OCI-LY3 (cell line): ENCODE results near the gene TFDP1.

ENCODE experiments used
- H2AFZ ChIP-seq: fragments of 200-600, 300-600 bp; shearing (Covaris generic); 2 replicates; pipeline ENCODE4 v1.6.0; 2014; ENCODE audit warnings: antibody characterized with exemption, low read depth, low read length
- H3K27ac ChIP-seq: fragments of 200-600, 300-600 bp; sonication (generic); 2 replicates; pipeline ENCODE4 v1.5.1; 2014; ENCODE audit warnings: mild to moderate bottlenecking, low read length, moderate library complexity, mixed read lengths
- H3K27me3 ChIP-seq: fragments of 200-600, 300-600 bp; sonication (generic); 2 replicates; pipeline ENCODE4 v1.6.1; 2014; ENCODE audit warnings: low read depth, low read length, mixed read lengths
- H3K36me3 ChIP-seq: fragments of 200-600, 300-600 bp; sonication (generic); replicated peaks from 2 replicates; pipeline ENCODE3; 2014; ENCODE audit warnings: low read depth, low read length, mixed read lengths
- H3K4me1 ChIP-seq: fragments of 300-600, 200-600 bp; sonication (generic); 2 replicates; pipeline ENCODE4 v1.6.1; 2014; ENCODE audit warnings: low read length, mixed read lengths
- H3K4me2 ChIP-seq: fragments of 200-600, 300-600 bp; sonication (generic); 2 replicates; pipeline ENCODE4 v1.6.1; 2014; ENCODE audit warnings: low read length, mixed read lengths
- H3K4me3 ChIP-seq: fragments of 300-600, 200-600 bp; sonication (generic); 2 replicates; pipeline ENCODE4 v1.5.1; 2014; ENCODE audit warnings: antibody characterized with exemption, mild to moderate bottlenecking, low read length, moderate library complexity
- H3K79me2 ChIP-seq: fragments of 300-600, 200-600 bp; shearing (Covaris generic); 2 replicates; pipeline ENCODE4 v1.6.1; 2014; ENCODE audit warnings: mild to moderate bottlenecking, low read length, mixed read lengths
- H3K9ac ChIP-seq: fragments of 300-600, 200-600 bp; shearing (Covaris generic); 2 replicates; pipeline ENCODE4 v1.6.0; 2014; ENCODE audit warnings: mild to moderate bottlenecking, low read length, moderate library complexity
- H3K9me3 ChIP-seq: fragments of 200-600, 300-600 bp; shearing (Covaris generic); 2 replicates; pipeline ENCODE4 v1.6.1; 2014; ENCODE audit warnings: low read length, mixed read lengths; ENCODE audit not compliant: insufficient read depth
- H4K20me1 ChIP-seq: fragments of 200-600, 300-600 bp; sonication (generic); 2 replicates; pipeline ENCODE4 v1.6.1; 2016; ENCODE audit warnings: low read length, mixed read lengths; ENCODE audit not compliant: insufficient read depth
- EZH2phosphoT487 ChIP-seq: fragments of 200-600 bp; shearing (Covaris generic); IDR thresholded peaks from 2 replicates; pipeline ENCODE4 v1.6.1; 2018; ENCODE audit warnings: antibody characterized with exemption, mixed run types, low read depth
- TF ChIP-seq, protein P1 (sequence below): fragments of 200-600, 300-600 bp; sonication (generic); IDR thresholded peaks from 2 replicates; pipeline ENCODE4 v1.5.1; 2014; ENCODE audit warnings: antibody characterized with exemption, low read length, low read depth

Gene TFDP1

DNA sequence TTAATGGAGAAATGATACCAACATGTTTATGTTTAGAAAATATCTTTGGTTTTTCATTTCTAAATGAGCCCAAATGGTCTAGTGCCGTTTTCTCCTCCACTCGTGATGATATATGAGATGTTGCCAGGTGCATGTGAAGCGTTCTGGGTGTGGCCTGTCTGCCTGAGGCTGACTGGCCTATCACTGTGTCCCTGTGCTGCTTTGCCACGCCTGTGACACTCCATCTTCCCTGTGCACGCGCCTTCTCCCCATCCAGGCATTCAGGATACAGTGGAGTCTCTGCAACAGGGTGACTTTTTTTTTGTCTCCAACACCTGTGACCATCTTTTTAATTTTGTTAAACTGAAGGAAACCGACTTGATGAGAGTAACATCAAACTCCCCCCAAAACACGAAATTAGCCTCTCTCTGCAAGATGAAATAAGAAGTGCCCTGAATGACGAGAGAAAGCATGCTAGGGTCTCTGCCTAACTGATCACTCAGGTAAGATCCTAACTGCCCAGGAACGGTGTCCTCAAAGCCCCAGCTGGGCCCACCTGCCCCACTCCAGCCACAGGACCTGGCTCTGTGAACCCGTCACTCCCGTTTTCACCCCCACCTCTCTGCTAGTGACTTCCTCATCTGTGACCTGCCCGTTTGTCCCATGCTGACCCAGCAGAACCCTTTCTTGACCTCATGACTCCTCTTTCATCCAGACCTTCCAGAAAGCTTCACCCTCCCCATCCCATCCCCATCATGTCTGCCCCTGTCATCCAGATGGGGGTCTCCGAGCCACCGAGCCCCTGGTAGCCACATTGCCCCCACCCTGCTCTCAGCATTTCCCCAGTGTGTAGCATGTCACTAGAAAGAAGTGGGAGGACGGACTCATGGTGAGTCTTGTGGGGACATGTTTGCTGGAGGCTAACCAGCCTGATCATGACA is 33.2 kb upstream of the TFDP1 start:
- no peak overlapping the region for H3K4me2 ChIP-seq
- no peaks in the 10 kb centered on the region for H3K4me1 ChIP-seq
- no peak overlapping the region for H3K9ac ChIP-seq
- H2AFZ ChIP-seq = no peak overlapping the region
- TF ChIP-seq EZH2phosphoT487 = no peak
- TF ChIP-seq, protein P1, sequence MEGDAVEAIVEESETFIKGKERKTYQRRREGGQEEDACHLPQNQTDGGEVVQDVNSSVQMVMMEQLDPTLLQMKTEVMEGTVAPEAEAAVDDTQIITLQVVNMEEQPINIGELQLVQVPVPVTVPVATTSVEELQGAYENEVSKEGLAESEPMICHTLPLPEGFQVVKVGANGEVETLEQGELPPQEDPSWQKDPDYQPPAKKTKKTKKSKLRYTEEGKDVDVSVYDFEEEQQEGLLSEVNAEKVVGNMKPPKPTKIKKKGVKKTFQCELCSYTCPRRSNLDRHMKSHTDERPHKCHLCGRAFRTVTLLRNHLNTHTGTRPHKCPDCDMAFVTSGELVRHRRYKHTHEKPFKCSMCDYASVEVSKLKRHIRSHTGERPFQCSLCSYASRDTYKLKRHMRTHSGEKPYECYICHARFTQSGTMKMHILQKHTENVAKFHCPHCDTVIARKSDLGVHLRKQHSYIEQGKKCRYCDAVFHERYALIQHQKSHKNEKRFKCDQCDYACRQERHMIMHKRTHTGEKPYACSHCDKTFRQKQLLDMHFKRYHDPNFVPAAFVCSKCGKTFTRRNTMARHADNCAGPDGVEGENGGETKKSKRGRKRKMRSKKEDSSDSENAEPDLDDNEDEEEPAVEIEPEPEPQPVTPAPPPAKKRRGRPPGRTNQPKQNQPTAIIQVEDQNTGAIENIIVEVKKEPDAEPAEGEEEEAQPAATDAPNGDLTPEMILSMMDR = no peak
- H3K36me3 ChIP-seq = no peaks in the 10 kb centered on the region
- no peaks in the 10 kb centered on the region for H3K9me3 ChIP-seq
- H4K20me1 ChIP-seq = no peaks in the 10 kb centered on the region; the same call in 1 of the 2 replicates
- no peaks in the 10 kb centered on the region; the same call in 1 of the 2 replicates for H3K79me2 ChIP-seq
- no peak overlapping the region for H3K27ac ChIP-seq
- no peaks in the 10 kb centered on the region for H3K27me3 ChIP-seq
- H3K4me3 ChIP-seq = no peak overlapping the region

DNA sequence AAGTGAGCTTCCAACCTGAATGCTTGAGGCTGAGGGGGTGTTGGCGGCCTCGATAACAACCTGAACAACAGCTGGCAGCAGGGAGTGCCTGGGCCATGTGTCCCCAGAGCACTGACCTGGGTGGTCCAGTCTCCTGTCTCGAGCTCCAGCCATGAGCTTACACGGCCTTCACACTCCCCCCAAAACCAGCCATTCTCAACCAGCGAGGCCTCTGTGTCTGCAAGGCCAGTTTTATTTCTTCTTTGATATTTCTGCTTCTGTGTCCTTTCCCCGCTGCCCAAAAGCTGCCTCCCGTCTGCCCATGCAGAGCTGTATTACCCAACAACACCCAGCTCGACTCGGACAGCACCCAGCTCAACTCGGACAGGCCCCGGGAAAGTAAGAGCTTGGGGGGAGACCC is 32.5 kb upstream of the TFDP1 start:
- Histone ChIP-seq H3K36me3 (no peaks in the 10 kb centered on the region), H3K4me3 (no peak overlapping the region), H3K9me3 (no peaks in the 10 kb centered on the region), H2AFZ (no peak overlapping the region), H3K27me3 (no peaks in the 10 kb centered on the region), H4K20me1 (no peaks in the 10 kb centered on the region; the same call in 1 of the 2 replicates), H3K79me2 (no peaks in the 10 kb centered on the region), H3K4me2 (no peak overlapping the region), H3K27ac (no peak overlapping the region), H3K9ac (no peak overlapping the region), H3K4me1 (no peaks in the 10 kb centered on the region)
- TF ChIP-seq, protein P1 = no peak
- TF ChIP-seq EZH2phosphoT487 = no peak

DNA sequence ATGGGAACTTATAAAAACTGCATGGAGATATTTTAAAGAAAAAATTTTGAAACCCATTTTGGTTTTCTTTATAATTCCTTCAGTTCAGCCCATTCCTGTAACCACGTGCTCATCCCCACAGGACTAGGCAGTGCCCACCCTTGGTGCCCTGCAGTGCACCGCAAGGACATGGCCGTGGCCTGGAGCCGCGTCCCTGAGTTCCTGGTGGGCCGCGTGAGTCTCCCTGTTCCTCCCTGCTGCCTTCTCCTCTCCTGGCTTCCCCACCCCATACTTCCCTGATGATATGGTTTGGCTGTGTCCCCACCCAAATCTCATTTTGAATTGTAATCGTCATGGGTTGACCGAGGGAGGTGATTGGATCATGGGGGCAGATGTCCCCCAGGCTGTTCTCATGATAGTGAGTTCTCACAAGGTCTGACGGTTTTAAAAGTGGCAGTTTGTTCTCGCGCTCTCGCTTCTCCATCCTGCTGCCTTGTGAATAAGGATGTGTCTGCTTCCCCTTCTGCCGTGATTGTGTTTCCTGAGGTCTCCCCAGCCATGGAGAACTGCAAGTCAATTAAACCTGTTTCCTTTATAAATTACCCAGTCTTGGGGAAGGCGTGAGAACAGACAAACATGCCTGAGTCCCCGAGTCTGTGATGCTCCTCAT is 31.6 kb upstream of the TFDP1 start:
- H3K4me3 ChIP-seq = no peak overlapping the region
- no peak overlapping the region for H3K27ac ChIP-seq
- H3K79me2 ChIP-seq = no peaks in the 10 kb centered on the region
- no peak overlapping the region for H3K4me2 ChIP-seq
- TF ChIP-seq, protein P1 = no peak
- no peak for TF ChIP-seq EZH2phosphoT487
- H3K9ac ChIP-seq = no peak overlapping the region
- no peaks in the 10 kb centered on the region for H3K4me1 ChIP-seq
- no peak overlapping the region for H2AFZ ChIP-seq
- H3K27me3 ChIP-seq = no peaks in the 10 kb centered on the region
- H3K36me3 ChIP-seq = no peaks in the 10 kb centered on the region
- no peaks in the 10 kb centered on the region for H4K20me1 ChIP-seq
- no peaks in the 10 kb centered on the region for H3K9me3 ChIP-seq
